NCI-H187 treated with DMSO at 0.1 percent for 48 hours (cell line): ENCODE data around the gene TEC.
"Not testable (repeated sequence)": the region's sequence is repeated elsewhere in the genome, so short reads cannot be mapped to it uniquely, and the experiment has no call there.

Source experiments
- DNase-seq: peaks from one replicate; lab custom pipeline; 2025; lab: John Stamatoyannopoulos, UW

TEC gene

DNA sequence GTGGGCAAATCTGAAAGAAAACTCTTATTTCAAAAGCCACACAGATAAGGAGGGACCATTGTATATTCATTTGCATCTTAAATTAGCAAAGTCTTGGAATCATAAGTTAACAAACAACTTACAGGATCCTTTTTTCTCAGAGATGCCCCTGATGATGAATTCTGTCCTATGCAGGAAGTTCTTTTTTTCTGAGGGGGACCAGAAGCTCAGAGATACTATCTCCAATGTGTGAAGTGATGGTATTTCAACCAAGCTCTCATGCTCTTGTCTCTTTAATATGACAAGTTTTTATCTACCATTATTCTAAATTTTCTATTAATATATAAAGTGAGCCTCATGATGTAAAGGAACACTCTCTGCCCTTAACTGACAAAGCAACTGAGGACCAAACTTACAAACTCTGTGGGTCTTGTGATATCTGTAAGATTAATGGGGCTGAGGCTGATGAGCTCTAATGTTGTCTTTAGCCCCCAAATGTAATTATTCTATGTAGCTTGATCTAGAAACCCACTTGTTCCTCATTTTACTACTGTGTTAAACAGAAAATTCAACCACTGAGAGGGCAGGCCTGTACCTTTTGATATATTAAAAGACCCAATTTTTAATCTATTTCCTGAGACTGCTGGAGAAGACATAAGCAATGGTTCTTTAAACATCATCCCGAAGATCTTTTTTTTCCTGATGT is 27.0 kb downstream of the TEC start:
- no peak for DNase-seq

DNA sequence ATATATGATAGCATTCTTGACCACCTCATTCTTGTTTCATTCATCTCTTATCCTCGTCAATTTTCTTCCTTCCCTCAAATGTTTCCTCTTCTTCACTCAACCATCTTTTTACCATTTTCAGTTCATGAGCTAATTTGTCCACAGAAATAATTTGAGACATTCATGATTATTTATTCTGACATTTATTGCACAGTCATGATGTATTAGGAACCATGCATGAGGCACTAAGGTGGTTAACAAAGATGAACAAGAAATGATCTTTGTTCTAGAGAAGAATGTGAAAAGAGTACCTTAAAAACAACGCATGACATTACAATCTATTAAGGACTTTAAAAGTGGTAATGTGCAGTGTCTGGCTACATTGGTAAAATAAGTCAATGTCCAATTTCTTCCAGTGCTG is 27.9 kb downstream of the TEC start:
- no peak for DNase-seq

DNA sequence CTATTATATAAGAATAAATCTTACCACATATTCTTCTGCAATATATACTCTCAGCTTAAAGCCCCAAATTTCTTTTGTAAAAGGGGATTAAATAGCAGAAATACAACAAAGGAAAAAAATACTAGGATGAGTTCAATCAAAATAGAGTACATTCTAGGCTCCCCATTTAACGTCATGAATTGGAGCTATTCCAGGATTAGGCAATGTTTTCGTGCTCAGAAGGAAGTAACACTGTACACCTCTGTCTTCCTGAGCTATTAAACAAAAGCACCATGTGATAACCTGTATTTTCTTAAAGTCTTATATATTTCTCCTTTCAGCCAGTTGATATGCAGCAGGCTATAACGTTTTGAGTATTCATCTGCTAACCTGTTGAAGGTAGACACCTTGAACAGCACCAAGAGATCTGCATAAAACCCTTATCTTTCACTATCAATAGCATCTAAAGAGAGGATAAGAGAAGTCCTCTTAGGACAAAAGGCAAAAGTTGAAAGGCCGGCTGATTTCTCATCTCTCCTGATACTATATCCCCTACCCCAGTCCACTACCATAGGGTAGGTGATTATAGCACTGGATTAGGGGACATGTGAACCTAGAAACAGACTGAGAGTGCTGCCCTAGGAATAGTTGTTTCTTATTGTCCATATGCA is 31.5 kb downstream of the TEC start:
- no peak for DNase-seq

DNA sequence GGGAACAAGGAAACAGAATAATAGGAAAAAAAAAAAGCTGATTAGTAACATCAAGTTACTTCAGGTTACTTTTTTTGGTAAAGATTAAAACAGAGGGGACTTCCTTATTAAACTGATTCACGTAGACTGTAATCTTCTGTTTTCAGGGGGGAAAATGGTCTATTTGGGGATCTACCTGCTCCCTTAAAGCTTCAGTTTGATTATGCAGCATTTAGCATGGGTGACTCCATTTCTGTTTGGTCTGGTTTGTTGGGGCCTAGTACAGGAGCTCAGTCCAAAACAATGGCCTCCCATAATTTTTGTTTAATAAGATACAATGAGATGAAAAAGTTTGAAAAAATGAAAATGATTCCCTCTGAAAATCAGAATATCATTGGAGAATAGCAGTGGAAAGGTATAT is 34.6 kb downstream of the TEC start:
- no peak for DNase-seq

DNA sequence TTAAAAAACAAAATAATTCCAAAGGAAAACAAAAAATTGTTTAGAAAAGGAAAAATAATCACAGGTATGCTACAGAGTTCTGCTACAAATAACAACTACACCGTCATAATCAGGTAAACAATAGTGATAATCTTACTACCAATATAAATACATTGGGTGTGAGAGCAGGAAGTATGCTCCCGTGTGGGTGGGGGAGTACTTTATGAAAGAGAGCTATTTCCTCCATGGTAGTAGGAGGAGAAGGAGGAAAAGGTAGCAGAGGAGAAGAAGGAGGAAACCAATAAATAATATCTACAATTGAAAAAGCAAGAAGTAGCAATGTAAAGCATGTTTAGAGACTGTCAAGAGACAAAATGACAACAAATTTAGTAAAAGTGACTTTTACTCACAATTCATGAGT is 35.1 kb downstream of the TEC start:
- no peak for DNase-seq

DNA sequence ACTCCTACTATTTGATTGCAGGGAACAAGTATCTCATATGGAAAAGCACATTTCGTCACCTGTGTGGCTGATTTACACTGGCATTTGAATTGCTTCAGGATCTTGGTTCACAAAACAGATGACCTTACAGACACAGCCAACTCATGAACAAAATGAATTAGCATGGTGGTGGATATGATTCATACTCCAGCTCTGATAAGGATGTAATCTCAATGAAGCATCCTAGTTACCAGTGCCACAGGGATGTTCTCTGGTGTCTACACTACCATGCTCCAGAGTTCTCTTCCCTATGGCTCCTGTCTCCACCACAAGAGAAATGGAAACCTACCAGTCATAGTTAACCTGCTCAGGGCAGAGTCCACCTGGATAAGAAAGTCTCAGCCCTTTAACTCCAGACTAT is 40.7 kb downstream of the TEC start:
- DNase-seq = no peak

DNA sequence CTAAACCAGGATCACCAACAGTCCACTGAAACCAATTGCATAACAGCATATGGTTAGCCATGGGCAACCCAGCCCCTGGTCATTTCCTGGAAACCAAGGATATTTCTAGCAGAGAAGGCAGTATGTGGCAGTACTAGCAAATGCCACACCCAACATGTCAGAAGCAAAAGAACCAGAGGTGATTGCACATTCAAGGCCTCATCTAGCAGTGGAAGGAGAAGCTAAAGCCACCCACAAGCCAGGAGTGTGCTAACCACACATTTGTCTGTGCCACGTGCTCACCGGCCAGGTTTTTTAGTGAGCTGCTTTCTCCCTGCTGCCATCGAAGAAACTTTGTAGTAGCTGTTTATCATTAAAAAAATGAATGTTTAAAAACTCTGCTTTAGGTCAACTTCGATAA is 42.0 kb downstream of the TEC start:
- DNase-seq = no peak

DNA sequence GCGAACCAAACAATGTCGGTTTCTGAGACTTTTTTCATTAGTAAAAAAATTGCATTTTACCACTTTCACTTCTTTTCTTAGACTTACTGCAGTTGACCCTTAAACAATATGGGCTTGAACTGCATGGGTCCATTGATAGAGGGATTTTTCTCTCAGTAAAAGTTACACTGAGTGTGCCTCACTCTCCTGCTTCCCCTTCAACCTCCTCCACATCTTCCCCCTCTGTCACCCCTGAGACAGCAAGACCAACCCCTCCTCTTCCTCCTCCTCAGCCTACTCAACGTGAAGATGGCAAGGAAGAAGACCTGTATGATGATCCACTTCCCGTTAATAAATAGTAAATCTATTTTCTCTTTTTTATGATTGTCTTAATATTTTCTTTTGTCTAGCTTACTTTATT is 43.4 kb downstream of the TEC start:
- DNase-seq = no peak

DNA sequence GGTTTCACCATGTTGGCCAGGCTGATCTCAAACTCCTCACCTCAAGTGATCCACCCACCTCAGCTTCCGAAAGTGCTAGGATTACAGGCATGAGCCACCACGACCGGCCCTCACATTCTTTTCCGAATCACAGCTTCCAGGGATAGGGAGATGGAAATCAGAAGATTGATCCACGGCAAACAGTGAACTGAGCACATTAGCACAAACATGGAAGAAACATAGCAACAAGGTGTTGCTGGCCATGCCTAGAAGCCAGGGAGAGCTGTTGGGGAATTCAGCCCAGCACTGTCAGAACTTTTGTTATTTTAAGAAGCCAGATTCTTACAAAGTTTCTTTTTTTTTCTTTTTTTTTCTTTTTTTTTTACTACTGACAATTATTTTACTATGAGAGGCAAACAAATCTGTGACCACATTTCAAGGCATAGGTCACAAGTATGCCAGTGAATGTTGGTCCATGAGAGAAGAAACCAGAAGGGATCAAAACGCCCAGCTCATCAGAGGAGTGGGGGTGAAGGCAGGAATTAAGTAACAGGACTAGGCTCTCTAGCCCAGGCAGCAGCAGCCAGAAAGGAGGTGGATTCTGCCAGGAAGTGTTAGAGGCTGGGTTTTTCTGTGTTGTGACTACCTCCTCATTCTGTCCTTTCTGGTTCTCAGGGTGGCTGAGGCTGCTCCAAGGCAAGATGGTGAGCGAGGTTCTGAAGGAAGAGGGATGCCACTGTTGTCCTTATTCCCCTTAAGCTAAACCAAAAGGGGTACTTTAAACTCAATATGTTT is 44.1 kb downstream of the TEC start:
- no peak for DNase-seq

DNA sequence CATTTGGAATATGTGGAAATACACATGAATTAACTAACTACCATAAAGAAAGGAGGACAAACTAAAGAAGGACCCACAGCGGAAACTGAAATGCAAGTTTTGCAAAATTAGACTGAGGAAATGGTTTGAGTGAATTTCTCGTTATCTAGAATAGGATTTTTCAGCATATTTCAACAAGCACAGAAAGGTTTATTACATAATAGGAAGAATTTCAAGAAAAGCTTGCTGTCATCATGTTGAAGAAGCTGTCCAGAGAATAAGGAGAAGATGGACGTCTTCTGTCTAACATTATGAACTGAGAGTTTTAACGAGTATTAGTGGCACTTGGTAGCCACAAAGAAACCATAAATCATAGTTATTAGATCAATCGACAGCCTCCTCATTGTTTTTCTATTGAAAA is 45.0 kb downstream of the TEC start:
- DNase-seq = no peak

DNA sequence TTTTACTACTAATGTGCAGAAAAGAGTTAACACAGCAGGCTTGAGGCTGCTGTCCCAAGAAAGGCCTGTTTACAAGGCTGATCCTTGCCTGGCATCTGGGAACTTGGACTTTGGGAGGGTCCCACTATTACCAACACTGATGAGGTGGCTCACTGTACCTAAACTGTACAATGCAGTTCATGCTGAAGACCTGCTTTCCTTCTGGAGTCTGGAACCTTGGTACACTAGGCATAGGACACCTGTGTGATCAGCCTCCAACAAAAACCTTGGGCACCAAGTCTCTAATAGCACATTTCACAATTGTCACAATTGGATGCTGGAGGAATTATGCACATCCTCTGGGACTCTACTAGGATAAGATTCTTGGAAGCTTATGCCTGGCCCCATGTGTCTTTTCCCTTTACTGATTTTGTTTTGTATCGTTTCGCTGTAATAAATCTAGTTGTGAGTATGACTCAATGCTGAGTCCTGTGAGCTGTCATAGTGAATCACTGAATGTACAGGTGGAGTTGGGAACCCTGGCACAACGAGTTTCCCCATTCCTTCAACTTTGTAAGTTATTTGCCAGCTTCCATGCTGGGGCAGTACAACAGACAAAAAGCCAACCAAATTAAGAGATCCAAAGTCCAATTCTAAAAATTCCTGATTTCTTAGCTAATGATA is 45.9 kb downstream of the TEC start:
- no peak for DNase-seq

DNA sequence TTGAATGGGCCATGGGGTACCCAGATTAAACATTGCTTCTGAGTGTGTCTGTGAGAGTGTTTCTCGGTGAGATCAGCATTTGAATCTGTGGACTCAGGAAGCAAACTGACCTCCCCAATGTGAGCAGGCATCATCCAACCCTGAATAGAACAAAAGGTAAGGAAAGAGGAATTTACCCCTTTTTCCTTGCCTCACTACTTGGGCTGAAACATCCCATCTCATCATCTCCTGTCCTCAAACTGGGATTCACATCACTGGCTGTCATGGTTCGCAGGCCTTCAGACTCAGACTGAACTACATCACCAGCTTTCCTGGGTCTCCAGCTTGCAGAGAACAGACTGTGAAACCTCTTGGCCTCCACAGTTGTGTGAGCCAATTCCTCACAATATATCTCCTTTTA is 47.1 kb downstream of the TEC start:
- DNase-seq = no peak

DNA sequence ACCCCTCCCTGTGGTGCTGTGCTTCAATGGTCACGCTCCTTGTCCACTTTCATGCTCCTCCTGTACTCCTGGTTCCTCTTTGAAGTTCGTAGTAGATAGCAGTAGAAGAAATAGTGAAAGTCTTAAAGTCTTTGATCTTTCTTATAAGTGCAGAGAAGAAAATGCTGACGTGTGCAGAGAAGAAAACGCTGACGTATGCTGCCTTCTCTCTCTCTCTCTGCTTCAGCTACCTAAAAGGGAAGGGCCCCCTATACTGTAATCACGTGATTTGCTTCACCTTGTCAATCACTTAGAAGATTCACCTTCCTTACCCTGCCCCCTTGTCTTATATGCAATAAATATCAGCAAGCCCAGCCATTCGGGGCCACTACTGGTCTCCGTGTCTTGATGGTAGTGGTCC is 50.2 kb downstream of the TEC start:
- not testable (repeated sequence) for DNase-seq

DNA sequence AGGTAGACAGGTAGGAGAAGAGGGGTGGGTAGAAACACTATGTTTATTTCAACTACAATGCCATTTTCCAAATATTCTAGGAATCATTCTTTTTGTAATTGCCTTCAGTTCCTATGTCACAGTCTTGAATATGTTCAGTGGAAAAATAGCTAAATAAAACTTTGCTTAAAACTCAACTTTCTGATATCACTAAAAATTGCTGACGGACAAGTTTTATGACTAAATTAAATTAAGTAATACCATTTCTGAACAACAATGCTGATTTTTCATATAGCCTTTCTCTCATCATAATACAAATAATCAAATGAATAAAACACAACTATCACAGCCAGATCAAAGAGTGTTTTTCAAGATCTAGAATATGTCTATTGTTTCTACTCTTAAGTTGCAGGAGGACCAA is 53.1 kb downstream of the TEC start:
- DNase-seq = no peak

DNA sequence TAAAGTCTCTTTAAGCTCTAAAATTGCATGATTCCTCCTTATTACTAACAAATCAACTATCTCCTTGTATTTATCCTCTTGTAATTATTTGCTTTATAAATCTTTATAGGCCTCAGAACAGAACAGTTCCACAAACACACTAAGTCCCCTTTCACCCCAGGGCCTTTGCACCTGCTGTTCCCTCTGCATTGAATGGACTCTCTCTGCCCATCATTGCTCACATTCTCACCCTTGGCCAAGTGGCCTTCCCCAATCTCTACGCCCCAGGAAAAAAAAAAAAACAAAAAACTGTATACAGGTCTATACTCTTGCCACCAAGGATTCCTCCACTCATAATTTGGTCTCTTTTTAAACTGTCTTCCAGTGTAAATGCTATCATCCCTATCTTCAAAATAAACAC is 53.7 kb downstream of the TEC start:
- no peak for DNase-seq

DNA sequence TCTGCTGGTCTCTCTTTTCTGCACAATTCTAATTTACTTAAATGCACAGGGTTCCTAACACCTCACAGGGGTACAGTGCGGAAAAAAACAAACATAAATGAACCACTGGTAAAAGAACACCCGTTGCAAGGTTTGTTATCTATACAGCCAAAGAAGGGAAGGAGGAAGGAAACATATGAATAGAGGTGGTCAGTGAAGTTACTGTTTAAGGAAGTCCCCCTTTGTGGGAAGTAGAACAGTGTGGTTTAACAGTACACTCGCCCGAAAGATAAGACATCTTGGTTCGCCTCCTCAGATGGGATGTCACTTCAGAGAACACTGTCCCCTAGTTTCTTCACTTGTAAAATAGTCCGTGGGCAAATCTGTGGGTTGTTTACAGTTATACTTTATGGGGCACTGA is 57.5 kb downstream of the TEC start:
- DNase-seq = no peak

DNA sequence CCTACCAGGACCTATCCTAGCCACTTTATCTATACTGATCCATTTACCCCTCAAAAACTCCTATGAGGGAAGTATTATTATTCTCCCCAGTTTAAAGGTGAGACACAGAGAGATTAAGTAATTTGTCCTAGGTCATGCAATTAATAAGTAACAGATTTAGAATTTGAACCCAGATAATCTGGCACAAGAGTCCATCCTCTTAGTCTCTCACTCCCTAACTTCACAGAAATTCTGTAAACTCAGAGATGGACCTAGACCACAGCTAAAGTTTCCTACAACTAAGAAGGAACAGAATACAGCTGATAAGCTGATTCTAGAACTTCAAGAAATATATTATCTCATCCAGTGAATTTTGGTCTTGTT is 58.7 kb downstream of the TEC start:
- DNase-seq = no peak

DNA sequence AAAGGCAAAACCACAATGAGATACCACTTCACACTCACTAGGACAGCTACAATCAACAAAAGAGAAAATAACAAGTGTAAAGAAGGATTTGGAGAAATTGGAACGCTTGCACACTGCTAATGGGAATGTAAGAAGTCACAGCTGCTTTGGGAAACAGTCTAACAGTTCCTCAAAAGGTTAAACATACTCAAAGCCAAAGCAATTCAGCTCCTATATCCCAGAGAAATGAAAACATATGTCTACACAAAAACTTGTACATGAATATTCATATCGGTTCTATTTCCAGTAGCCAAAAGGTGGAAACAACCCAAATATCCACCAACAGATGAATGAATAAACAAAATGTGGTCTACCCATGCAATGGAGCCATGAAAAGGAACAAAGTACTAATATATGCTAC is 64.0 kb downstream of the TEC start:
- DNase-seq = no peak

DNA sequence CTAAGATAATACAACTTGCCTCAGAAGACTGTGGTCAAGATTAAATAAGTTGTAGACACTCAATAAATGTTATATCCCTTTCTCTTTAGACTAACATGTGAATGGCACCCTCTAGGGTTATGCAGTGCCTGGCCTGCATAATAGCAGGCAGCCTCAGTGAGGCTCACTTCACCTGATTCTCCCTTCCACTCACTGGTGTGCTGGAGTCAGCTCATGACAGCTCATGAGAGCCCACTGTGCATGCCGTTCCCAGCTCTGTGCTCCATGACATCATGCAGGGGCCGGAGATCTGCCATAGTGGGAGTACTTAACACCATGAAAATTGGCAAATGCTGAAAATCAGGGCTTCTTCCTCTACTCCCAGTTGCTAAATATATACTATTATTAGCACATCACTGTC is 64.5 kb downstream of the TEC start:
- no peak for DNase-seq

DNA sequence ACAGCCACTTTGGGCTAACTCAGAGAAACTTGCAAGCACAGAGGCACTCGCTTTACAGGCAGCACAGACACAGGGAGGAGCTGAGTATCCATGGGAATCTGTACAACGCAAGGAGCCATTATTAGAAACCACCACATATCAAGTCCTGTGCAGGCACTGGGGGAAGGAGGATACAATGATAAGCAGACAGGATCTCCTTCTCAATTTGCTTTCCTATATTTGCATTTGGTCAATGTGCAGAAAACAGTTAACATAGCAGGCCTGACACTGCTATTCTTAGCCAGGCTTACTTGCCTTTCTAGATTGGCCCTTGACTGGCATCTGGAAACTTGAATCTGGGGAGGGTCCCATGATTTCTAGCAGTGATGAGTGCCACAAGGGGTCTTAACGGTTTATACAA is 65.8 kb downstream of the TEC start:
- DNase-seq = no peak

DNA sequence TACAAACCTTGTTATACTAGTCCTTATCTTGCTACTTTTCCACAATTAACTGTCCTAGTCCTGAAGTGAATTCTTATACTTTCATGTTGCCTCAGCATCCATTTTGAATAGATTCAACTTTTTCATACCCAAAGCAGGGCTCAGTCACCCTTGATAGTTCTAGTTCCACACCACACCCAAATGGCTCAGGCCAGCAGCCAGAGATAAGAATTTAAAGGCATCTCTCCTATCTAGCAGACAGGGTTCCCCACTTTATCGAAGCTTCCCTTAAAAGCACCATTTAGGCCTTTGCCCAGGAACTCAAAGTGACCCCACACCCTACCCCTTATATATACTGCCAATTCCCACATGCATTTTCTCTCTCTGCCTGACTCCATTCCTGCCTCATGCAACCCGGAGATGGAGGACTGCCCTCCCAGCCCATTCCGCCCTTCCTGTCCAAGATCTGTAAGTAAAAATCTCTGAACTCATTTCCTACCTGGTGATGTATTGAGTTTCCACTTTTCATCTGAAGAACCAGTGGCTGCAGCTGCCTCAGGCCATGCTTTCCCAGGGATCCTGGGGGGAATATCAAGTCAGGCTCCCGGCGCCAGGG is 71.9 kb downstream of the TEC start:
- DNase-seq = no peak

DNA sequence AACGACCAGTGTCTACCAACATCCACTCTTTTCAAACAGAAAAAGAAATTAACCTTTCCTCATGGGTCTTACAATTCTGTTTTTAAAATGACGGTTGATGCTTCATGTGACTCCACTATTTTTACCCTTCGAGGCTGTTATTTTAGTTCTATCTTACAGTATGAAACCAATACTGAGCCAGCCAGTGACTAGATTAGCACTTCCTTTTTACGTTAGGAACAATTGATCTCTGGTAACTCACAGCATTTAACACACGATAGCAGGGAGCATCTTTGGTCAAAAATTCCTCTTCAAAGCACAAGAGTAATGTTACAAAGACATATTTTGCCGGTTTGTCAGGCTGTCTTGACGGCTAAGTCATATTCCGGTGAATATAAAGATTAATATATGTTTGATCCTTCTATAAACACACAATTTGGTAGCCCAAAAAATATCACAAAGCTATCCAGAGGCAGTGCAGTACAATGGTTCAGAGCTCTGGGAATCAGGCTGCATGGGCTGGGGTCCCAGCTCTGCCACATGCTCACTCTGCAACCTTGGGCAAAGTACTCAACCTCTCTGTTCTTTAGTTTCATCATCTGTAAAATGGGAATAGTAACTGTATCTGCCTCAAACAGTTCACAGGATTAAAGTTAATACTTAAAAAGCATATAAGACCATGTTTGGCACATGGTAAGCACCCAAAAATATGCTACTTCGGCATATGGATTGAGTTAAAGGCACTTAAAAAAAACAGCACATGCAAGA is 72.7 kb downstream of the TEC start:
- no peak for DNase-seq
